SIG-M5 (cell line): ENCODE measurements around the gene CD86.
A peak's percentile ranks its signal among the peaks of the same experiment; 100 is the strongest.

Experiments
- DNase-seq: peaks from one replicate; lab custom pipeline; 2025; lab: John Stamatoyannopoulos, UW

Gene CD86

GRCh38 chr3:122060040-122060698 lies 5.0 kb downstream of the CD86 start:
- no peak for DNase-seq

GRCh38 chr3:122063908-122064307 lies 8.7 kb downstream of the CD86 start:
- peak; percentile 60 for DNase-seq

- DNase-seq, result no peak
Observed at GRCh38 chr3:122064326-122064725, 9.2 kb downstream of the CD86 start.

- no peak for DNase-seq
Observed at GRCh38 chr3:122066331-122067213, 11.4 kb downstream of the CD86 start.

- peak; percentile 71 for DNase-seq
Observed at GRCh38 chr3:122067214-122067550, 12.0 kb downstream of the CD86 start.

GRCh38 chr3:122067588-122068240 lies 12.6 kb downstream of the CD86 start:
- peak; percentile 6 for DNase-seq

GRCh38 chr3:122074621-122075265 lies 19.6 kb downstream of the CD86 start:
- DNase-seq, result no peak

- no peak for DNase-seq
Observed at GRCh38 chr3:122076491-122077292, 21.5 kb downstream of the CD86 start.

GRCh38 chr3:122077293-122078234 lies 22.4 kb downstream of the CD86 start:
- DNase-seq, result no peak

GRCh38 chr3:122078235-122078935 lies 23.2 kb downstream of the CD86 start:
- DNase-seq, result no peak

GRCh38 chr3:122079524-122080206 lies 24.5 kb downstream of the CD86 start:
- no peak for DNase-seq

- no peak for DNase-seq
Observed at GRCh38 chr3:122080207-122080587, 25.0 kb downstream of the CD86 start.

GRCh38 chr3:122081543-122082247 lies 26.5 kb downstream of the CD86 start:
- DNase-seq, result no peak

- DNase-seq, result no peak
Observed at GRCh38 chr3:122082357-122082756, 27.2 kb downstream of the CD86 start.

- no peak for DNase-seq
Observed at GRCh38 chr3:122084799-122085198, 29.6 kb downstream of the CD86 start.

- no peak for DNase-seq
Observed at GRCh38 chr3:122085673-122086072, 30.5 kb downstream of the CD86 start.

- no peak for DNase-seq
Observed at GRCh38 chr3:122088531-122088930, 33.4 kb downstream of the CD86 start.

- DNase-seq, result no peak
Observed at GRCh38 chr3:122091602-122092295, 36.6 kb downstream of the CD86 start.
